GM21717 (cell line): ENCODE data around the gene E2F2.
"Not testable (repeated sequence)": the region's sequence is repeated elsewhere in the genome, so short reads cannot be mapped to it uniquely, and the experiment has no call there.

ENCODE experiments used
- ATAC-seq: cut with Tn5 transposase; IDR thresholded peaks from one replicate; pipeline ENCODE4 v1.9.1; 2021; ENCODE audit warnings: mild to moderate bottlenecking, moderate library complexity; ENCODE audit not compliant: unreplicated experiment

Gene E2F2

GRCh38 chr1:23525558-23526250 lies 5.3 kb downstream of the E2F2 start:
- no peak for ATAC-seq

- no peak for ATAC-seq
Observed at GRCh38 chr1:23524716-23525401, 6.2 kb downstream of the E2F2 start.

DNA sequence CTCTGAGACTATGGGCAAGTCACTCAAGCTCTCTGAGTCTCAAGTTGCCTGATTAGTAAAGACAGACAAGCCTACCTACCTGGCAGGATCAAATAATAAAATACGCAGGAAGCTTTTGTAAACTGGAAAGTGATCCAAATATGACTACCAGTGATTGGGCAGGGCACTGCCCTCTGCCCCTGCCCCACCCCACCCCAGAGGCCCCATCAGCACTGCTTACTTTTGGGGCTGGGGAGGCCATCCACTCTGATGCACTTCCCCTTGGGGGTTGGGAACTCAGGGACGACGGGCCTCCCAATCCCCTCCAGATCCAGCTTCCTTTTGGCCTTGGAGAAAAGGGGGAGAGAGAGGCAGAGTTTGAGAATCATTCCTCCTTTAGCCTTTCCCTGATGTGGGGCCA lies 6.9 kb downstream of the E2F2 start:
- no peak for ATAC-seq

DNA sequence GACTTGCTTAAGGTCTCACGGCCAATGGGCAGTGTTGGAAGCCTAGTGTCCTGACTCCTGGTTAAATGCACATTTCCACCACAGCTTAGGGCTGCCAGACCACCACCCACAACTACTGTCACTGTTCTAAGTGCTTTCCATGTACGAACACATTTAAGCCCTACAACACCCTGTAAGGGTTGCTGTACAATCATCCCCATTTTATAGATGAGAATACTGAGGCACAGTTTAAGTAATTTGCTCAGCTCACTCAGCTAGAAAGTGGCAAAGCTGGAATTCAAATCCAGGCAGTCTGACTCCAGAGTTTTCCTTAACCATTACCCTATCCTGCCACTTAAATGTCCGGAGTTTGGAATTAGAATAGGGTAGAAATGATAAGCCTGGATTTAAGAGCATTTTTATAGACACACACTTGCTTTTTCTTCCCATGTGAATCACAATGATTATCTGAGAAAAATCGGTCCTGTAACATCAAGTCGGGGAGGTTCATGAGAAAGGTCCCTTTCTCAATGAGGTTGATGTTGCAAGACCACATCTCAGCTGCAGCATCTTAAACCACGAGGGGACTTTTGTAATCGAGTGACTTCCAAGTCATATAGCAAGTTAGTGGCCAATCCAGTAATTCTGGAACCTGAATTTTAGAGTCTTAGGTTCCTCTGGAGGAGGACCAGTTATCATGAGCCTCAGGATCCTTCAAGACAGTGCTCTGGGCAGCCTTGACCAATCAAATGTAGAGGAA lies 8.6 kb downstream of the E2F2 start:
- ATAC-seq = no peak

GRCh38 chr1:23521588-23521987 lies 9.4 kb downstream of the E2F2 start:
- ATAC-seq = no peak

DNA sequence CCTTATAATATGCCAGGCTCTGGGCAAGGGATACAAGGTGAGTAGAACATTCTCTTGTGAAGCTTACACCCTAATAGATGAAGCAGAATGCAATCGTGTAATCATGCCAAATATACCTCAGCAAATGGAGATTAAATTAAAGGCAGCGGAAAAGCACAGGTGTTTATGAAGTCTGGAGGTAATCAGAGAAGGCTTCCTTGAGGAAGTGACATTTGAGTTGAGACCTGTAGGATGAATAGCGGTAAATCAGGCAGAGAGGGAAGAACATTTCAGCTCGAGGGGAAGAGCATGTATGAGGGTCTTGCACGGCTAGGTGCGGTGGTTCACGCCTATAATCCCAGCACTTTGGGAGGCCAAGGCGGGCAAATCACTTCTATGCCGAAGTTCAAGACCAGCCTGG lies 13.5 kb downstream of the E2F2 start:
- no peak for ATAC-seq

GRCh38 chr1:23515905-23516304 lies 15.1 kb downstream of the E2F2 start:
- ATAC-seq = no peak

DNA sequence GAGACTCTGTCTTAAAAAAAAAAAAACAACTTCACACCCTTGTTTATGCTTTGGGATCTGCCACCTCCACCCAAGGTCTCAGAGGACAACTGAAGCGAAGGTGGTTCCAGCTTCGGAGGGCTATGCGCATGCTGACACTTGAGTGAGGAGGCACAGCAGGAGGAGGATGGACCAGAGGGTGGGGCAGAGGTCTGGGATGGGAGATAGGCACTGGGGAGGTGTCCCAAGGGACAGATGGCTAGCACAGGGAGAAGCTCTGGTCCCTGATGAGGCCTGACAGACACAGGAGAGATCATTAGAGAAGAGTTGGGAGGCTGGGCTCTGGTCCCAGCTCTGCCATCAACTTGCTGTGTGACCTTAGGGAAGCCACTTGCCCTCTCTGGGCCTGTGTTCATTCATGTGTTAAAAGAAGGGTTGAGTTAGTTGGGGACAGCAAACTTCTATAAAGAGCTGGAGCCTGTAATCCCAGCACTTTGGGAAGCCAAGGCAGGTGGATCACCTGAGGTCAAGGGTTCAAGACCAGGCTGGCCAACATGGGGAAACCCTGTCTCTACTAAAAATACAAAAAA lies 16.8 kb downstream of the E2F2 start:
- ATAC-seq = no peak

- no peak for ATAC-seq
Observed at GRCh38 chr1:23509896-23510295, 21.1 kb downstream of the E2F2 start.

GRCh38 chr1:23506376-23507107 lies 24.5 kb downstream of the E2F2 start:
- ATAC-seq = no peak

DNA sequence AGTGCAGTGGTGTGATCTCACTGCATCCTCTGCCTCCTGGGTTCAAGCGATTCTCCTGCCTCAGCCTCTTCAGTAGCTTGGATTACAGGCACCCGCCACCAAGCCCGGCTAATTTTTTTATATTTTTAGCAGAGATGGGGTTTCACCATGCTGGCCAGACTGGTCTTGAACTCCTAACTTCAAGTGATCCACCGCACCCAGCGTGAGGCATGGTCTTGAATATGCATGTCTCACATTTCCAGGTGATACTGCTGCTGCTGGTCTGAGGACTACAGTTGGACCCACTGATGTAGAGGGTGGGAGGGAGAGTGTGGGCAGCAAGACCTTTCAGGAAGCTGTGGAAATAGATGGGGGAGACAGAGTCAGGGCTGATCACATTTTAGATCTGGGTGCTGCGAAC lies 25.2 kb downstream of the E2F2 start:
- ATAC-seq = no peak

DNA sequence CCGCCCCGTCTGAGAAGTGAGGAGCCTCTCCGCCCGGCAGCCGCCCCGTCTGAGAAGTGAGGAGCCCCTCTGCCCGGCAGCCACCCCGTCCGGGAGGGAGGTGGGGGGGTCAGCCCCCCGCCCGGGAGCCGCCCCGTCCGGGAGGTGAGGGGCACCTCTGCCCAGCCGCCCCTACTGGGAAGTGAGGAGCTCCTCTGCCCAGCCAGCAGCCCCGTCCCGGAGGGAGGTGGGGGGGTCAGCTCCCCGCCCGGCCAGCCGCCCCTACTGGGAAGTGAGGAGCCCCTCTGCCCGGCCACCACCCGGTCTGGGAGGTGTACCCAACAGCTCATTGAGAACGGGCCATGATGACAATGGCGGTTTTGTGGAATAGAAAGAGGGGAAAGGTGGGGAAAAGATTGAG lies 26.9 kb downstream of the E2F2 start:
- ATAC-seq = not testable (repeated sequence)

DNA sequence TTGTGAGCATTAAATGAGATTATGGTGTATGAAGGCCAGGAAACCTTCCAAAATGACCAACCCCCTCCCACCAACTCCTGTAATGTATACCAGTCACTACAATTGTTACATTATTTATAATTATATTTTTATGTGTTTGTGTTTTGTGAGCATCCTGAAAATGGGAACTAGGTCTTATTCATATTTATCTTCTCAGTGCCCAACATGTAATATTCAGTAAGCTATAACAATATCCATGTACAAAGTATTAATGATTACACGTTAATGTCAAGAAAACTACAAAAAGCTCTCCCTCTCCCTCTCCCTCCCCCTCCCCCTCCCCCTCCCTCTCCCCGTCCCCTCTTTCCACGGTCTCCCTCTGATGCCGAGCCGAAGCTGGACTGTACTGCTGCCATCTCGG lies 28.1 kb downstream of the E2F2 start:
- ATAC-seq = no peak

DNA sequence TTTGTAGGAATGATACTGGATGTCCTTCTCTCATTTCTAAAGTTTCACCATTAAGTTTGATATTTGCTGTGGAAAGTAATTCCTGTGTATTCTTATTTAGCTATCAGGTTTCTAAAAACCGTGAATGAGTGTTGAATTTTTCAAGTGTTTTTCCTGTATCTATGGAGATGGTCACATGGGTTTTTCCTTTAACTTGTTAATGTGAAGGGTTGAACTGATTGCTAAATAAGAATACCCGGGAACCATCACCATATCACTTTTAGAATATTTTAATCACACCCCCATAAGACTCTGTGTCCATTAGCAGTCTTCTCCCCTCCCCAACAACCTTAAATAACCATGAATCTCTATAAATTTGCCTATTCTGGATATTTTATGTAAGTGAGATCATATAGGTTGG lies 30.6 kb downstream of the E2F2 start:
- no peak for ATAC-seq

DNA sequence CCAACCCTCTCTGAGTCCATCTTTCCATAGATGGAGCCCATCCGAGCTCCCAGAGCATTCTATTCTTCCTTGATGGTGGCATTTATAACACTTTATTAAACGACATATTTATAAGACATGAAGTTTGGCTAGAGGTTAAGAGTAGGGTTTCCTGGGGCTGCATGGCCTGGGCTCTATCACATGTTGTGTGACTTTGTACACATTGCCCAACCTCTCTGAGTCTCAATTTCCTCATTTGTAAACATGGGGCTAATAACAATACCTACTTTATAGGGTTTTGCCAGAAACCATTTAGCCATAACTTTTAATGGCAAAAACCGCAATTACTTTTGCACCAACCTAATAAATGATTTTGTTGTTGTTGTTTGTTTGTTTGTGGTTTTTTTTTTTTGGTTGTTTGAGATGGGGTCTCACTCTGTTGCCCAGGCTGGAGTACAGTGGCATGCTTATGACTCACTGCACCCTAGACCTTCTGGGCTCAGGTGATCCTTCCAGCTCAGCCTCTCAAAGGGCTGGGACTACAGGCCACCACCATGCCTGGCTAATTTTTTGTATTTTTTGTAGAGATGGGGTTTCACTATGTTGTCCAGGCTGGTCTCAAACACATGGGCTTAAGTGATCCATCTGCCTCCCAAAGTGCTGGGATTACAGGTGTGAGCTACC lies 33.1 kb downstream of the E2F2 start:
- no peak for ATAC-seq

DNA sequence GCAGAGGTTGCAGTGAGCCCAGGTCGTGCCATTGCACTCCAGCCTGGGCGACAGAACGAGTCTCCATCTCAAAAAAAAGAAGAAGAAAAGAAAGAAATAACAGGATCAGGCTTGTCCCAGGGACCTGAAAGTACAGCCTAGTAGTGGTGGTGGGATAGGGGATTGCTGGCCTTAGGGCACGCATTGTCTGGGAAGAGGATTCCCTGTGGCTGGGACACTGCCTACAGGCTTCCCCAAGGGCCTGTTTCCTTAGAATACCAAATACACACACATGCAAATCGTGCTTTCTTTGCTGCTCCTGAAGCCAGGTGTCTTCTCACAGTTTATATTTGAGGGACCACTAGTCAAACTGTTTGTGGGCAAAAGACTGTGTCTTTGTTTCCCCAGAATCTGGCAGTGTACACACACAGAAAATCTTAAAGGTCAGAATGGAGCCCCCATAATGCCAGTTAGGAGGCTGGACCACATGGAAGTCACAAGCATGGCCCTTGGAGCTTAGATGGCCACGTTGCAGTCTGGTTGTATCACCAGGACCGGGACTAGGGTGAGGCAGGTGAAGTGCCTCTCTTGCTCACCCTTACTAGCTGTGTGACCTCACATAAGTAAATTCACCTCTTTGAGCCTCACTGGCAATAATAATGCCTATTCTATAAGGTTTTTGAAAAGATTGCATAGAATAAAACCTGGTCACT lies 34.4 kb downstream of the E2F2 start:
- ATAC-seq = no peak

GRCh38 chr1:23494836-23495235 lies 36.2 kb downstream of the E2F2 start:
- not testable (repeated sequence) for ATAC-seq

DNA sequence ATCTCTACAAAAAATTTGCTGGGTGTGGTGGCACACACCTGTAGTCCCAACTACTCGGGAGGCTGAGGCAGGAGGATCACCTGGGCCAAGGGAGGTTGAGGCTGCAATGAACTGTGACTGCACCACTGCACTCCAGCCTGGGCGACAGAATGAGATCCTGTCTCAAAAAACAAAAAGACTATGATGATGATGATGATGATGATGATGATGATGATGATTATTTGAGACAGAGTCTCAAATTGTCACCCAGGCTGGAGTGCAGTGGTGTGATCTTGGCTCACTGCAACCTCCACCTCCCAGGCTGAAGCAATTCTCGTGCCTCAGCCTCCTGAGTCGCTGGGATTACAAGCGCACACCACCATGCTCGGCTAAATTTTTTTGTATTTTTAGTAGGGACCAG lies 38.3 kb downstream of the E2F2 start:
- ATAC-seq = not testable (repeated sequence)

- ATAC-seq = no peak
Observed at GRCh38 chr1:23492132-23492720, 38.8 kb downstream of the E2F2 start.

GRCh38 chr1:23489842-23490241 lies 41.2 kb downstream of the E2F2 start:
- no peak for ATAC-seq
